ENCODE measurements around the gene SPI1. TPM values are rescaled to one million over a fixed set of nuclear protein-coding genes. Genes with fewer than 3 reads are reported as not detected.

SPI1 gene
- total RNA-seq, 2 experiments from 2014 or later: 71.2 to 79.6 TPM

DNA sequence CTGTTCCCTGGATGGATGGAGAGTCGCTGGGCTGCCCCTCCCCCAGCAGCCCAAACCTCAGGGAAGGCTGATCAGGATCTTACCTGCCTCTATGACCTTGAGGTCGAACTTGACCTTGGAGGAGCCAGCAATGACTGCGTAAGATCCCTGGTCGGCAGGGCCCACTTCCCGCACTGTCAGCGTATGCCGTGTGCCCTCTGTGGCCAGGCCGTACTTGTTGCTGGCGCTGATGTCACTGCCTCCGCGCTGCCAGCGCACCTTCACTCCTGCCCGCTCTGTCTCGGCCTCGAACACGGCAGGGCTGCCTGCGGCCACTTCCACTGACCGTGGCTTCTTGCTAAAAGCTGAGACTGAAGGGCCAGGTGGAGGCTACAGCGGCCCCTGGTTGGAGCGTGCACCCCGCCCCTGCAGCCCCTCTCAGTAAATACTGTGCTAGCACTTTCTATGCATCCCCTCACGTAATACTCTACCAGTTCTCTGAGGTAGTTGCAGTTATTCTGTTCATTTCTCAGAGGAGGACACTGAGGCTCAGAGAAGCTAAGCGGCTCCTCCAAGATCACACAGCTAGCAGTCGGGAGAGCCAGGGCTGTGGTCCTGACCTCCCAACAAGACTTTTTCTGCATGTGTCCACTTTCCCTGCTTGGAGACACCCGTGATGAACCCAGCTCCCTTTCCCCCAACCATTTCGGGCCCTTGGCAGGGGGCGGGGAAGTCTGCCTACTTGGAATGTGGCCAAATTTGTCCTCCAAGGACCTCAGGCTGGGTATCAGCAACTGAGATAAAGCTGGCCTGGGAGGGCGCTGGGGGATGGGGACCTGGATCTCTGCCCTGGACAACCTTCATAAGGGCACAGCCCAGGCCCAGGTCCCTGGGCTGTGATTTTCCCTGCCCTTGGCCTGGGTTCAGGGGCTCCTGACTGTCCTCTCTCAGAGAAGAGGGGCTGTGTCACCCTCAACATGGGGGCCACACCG lies 26.9 kb downstream of the SPI1 start:
- Histone ChIP-seq H3K4me2 (ENCODE audit: low read length) (no peak overlapping the region), H3K36me3 (ENCODE audit: insufficient read depth, low read length) (peaks cover 14% of the 10 kb centered on the region), H2AFZ (ENCODE audit: low read length) (no peak overlapping the region), H3K9me2 (ENCODE audit: insufficient read depth, low read length) (no peaks in the 10 kb centered on the region), H3K4me3 (ENCODE audit: low read depth, low read length, poor library complexity, severe bottlenecking) (no peak overlapping the region), H3K27ac (ENCODE audit: low read depth, low read length, poor library complexity, severe bottlenecking) (no peak overlapping the region), H3K9me3 (ENCODE audit: low read length) (no peaks in the 10 kb centered on the region), H3K4me1 (ENCODE audit: insufficient read depth, low read length, poor library complexity, severe bottlenecking) (no peaks in the 10 kb centered on the region), H4K20me1 (ENCODE audit: insufficient read depth, low read length) (no peaks in the 10 kb centered on the region), H3K79me2 (ENCODE audit: insufficient read depth, low read depth, low read length) (no peaks in the 10 kb centered on the region)
- TF ChIP-seq CTCF (conservative IDR thresholded peaks at IDR 0.05; ENCODE audit: low read length): no peak
- no peak for TF ChIP-seq EZH2phosphoT487 (IDR thresholded peaks at IDR 0.05; ENCODE audit: borderline replicate concordance, low read depth, low read length)
- POLR2A ChIA-PET: interaction anchor here (0.5 kb wide), 1 partner anchor 57 kb away, joined by 8 read pairs; no protein-coding TSS in a partner anchor
- DNase-seq (ENCODE audit: low spot score): no peak
- intact Hi-C loops (cut with micrococcal nuclease; ENCODE audit: unreplicated experiment): no loop called here
- CTCF ChIA-PET (ENCODE audit: unreplicated experiment): interaction anchor here (0.6 kb wide), 1 partner anchor 119 kb away, joined by 3 read pairs; no protein-coding TSS in a partner anchor
- BruUV-seq (replicated peaks): no TSS peak

DNA sequence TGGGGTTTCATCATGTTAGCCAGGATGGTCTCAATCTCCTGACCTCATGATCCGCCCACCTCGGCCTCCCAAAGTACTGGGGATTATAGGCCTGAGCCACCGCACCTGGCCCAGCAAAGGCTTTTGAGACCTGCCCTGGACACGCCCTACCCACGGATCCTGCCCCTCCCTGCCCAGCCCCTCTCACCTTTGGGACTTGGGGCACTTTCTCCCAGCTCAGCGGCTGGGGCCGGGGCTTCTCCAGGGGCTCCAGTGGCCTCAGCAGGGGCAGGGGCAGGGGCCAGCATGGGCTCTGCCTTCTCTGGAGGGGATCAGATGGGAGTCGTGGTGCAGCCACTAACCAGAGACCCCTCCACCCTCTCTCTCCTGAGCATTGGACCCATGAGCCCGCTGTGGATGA lies 28.0 kb downstream of the SPI1 start:
- TF ChIP-seq EZH2phosphoT487 (IDR thresholded peaks at IDR 0.05; ENCODE audit: borderline replicate concordance, low read depth, low read length) (no peak), CTCF (conservative IDR thresholded peaks at IDR 0.05; ENCODE audit: low read length) (no peak)
- no peak for DNase-seq (ENCODE audit: low spot score)
- ChIA-PET CTCF (ENCODE audit: unreplicated experiment) (interaction anchor here (0.6 kb wide), 1 partner anchor 16 kb away, joined by 3 read pairs; no protein-coding TSS in a partner anchor), POLR2A (no interaction called here)
- no peak overlapping the region for H3K4me3 ChIP-seq (ENCODE audit: low read depth, low read length, poor library complexity, severe bottlenecking)
- no peak overlapping the region for H2AFZ ChIP-seq (ENCODE audit: low read length)
- intact Hi-C loops (cut with micrococcal nuclease; ENCODE audit: unreplicated experiment): no loop called here
- no peaks in the 10 kb centered on the region for H3K9me3 ChIP-seq (ENCODE audit: low read length)
- H3K4me2 ChIP-seq (ENCODE audit: low read length): no peak overlapping the region
- H4K20me1 ChIP-seq (ENCODE audit: insufficient read depth, low read length): no peaks in the 10 kb centered on the region
- no TSS peak for BruUV-seq (replicated peaks)
- H3K79me2 ChIP-seq (ENCODE audit: insufficient read depth, low read depth, low read length): no peaks in the 10 kb centered on the region
- no peak overlapping the region for H3K27ac ChIP-seq (ENCODE audit: low read depth, low read length, poor library complexity, severe bottlenecking)
- H3K4me1 ChIP-seq (ENCODE audit: insufficient read depth, low read length, poor library complexity, severe bottlenecking): no peaks in the 10 kb centered on the region
- peaks cover 6% of the 10 kb centered on the region for H3K36me3 ChIP-seq (ENCODE audit: insufficient read depth, low read length)
- no peaks in the 10 kb centered on the region for H3K9me2 ChIP-seq (ENCODE audit: insufficient read depth, low read length)
